Measurements from ENCODE around the gene WSCD2.

GRCh38 chr12:108269224-108269623 lies 140.1 kb downstream of the WSCD2 start:
- TF ChIP-seq CTCF (IDR thresholded peaks at IDR 0.05) (no peak), EZH2 (IDR thresholded peaks at IDR 0.05; ENCODE audit: borderline replicate concordance, insufficient read depth, low read depth, low read length, poor library complexity, severe bottlenecking) (no peak)
